Measurements from ENCODE around the gene CBFB. TPM values are rescaled to one million over a fixed set of nuclear protein-coding genes. Genes with fewer than 3 reads are reported as not detected.

The CBFB gene
- total and polyA plus RNA-seq, 2 of the 13 experiments (the other 11 are each of a cell fraction or from before 2014, with no cell fraction given): 22.1 to 70.8 TPM

- TF ChIP-seq PATZ1 (CRISPR knock-in tag; IDR thresholded peaks at IDR 0.05) (0 out of 2 replicates have a peak, but pooled peaks have one; percentile 4), MED1 (CRISPR knock-in tag; IDR thresholded peaks at IDR 0.05) (peak; percentile 45; the same call in 1 of the 2 replicates), ZFP36 (IDR thresholded peaks at IDR 0.05; ENCODE audit: borderline replicate concordance, low read depth, low read length, partially characterized antibody) (no peak), STAT6 (CRISPR knock-in tag; IDR thresholded peaks at IDR 0.05; ENCODE audit: borderline replicate concordance) (no peak), ZNF143 (CRISPR knock-in tag; IDR thresholded peaks at IDR 0.05) (0 out of 2 replicates have a peak, but pooled peaks have one; percentile 11), NRL (CRISPR knock-in tag; IDR thresholded peaks at IDR 0.05; ENCODE audit: borderline replicate concordance) (peak; percentile 48; the same call in 1 of the 2 replicates), DMAP1 (CRISPR knock-in tag; IDR thresholded peaks at IDR 0.05) (no peak), PITX1 (CRISPR knock-in tag; IDR thresholded peaks at IDR 0.05) (peak; percentile 69), HOXA9 (CRISPR knock-in tag; IDR thresholded peaks at IDR 0.05; ENCODE audit: borderline replicate concordance) (no peak), ZHX2 (IDR thresholded peaks at IDR 0.05; ENCODE audit: low read depth) (no peak), ZHX2 (CRISPR knock-in tag; IDR thresholded peaks at IDR 0.05; ENCODE audit: borderline replicate concordance) (no peak), NR0B2 (CRISPR knock-in tag; IDR thresholded peaks at IDR 0.05) (0 out of 2 replicates have a peak, but pooled peaks have one; percentile 39), TEAD3 (CRISPR knock-in tag; optimal IDR thresholded peaks at IDR 0.05; ENCODE audit: borderline replicate concordance) (no peak), ZNF350 (CRISPR knock-in tag; IDR thresholded peaks at IDR 0.05; ENCODE audit: borderline replicate concordance, low read depth) (peak; percentile 65), ZNF543 (CRISPR knock-in tag; IDR thresholded peaks at IDR 0.05) (no peak), HCFC1 (IDR thresholded peaks at IDR 0.05; ENCODE audit: low read depth, low read length) (no peak), ELF4 (CRISPR knock-in tag; IDR thresholded peaks at IDR 0.05; ENCODE audit: borderline replicate concordance) (no peak), SMAD3 (CRISPR knock-in tag; IDR thresholded peaks at IDR 0.05) (no peak)
Observed at GRCh38 chr16:66988197-66988788, 40.7 kb upstream of the CBFB start, which contains the start of gene CES4A (continued).
